Measurements from ENCODE around the gene WDR33.

- TF ChIP-seq CTCF (IDR thresholded peaks at IDR 0.05; ENCODE audit: low read depth, low read length, missing input control), result no peak
- TF ChIP-seq JUND (IDR thresholded peaks at IDR 0.05), result no peak
- no peak for TF ChIP-seq NR2F2 (IDR thresholded peaks at IDR 0.05)
- TF ChIP-seq YY1 (IDR thresholded peaks at IDR 0.05), result no peak
- TF ChIP-seq SP1 (IDR thresholded peaks at IDR 0.05), result no peak
- TF ChIP-seq RAD21 (IDR thresholded peaks at IDR 0.05), result no peak
- no peak for TF ChIP-seq GABPA (IDR thresholded peaks at IDR 0.05 in 1 of 2, conservative IDR thresholded peaks at IDR 0.05 in 1 of 2)
- TF ChIP-seq ZBTB33 (IDR thresholded peaks at IDR 0.05), result no peak
- TF ChIP-seq EGR1 (IDR thresholded peaks at IDR 0.05; ENCODE audit: low read depth in 2 of 2), result no peak
- TF ChIP-seq FOXA2 (IDR thresholded peaks at IDR 0.05), result no peak
Measured at GRCh38 chr2:127759931-127760330, 51.0 kb downstream of the WDR33 start.

Data from liver (tissue), 3 donors.